ENCODE measurements around the gene CEACAM19. TPM values are rescaled to one million over a fixed set of nuclear protein-coding genes. Genes with fewer than 3 reads are reported as not detected.

Gene CEACAM19
- total and polyA plus RNA-seq, 10 of the 15 experiments (the other 5 are each of a cell fraction or from before 2014, with no cell fraction given), result 0.13 to 0.31 (median 0.17) TPM; not detected in 4

GRCh38 chr19:44698492-44699201 lies 27.4 kb downstream of the CEACAM19 start, which contains the start of gene CEACAM16 (continued):
- TF ChIP-seq CEBPZ (IDR thresholded peaks at IDR 0.05; ENCODE audit: low read depth, low read length) (no peak), CBFB (IDR thresholded peaks at IDR 0.05; ENCODE audit: low read depth) (no peak), RCOR1 (conservative IDR thresholded peaks at IDR 0.05; ENCODE audit: low read depth, low read length) (no peak), BCLAF1 (IDR thresholded peaks at IDR 0.05) (no peak), HSF1 (IDR thresholded peaks at IDR 0.05; ENCODE audit: low read depth, low read length) (no peak), ZNF384 (IDR thresholded peaks at IDR 0.05; ENCODE audit: borderline replicate concordance, low read depth, low read length) (no peak)
